Suppressor macrophage treated with lipopolysaccharide for 1 hour (primary cell): Measurements from ENCODE around the gene EVC.
"Not testable (repeated sequence)": the region's sequence is repeated elsewhere in the genome, so short reads cannot be mapped to it uniquely, and the experiment has no call there.

ENCODE experiments used
- DNase-seq, 3 donors: peaks; one replicate each; pipeline ENCODE4 v3.0.0-alpha.2; 2020 to 2022

Gene EVC

DNA sequence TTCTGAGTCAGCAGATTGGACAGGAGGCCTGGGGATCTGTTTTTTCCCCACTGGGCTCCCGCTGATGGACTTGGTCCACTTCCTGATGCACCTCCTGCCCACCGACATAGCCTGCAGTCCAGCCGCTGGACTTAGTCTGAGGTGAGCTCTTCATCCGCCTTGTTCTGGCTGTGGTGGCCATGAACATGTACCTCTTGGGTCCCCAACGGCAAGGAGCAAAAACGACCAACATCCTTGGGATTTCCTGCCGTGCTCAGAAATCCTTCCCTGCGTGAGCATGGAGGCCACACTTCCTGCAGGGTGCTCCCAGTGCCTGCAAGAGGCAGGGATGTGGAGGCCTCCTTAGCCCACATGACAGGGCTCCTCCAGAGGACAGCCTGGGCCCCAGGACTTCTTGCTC lies 105.1 kb downstream of the EVC start:
- DNase-seq = no peak

DNA sequence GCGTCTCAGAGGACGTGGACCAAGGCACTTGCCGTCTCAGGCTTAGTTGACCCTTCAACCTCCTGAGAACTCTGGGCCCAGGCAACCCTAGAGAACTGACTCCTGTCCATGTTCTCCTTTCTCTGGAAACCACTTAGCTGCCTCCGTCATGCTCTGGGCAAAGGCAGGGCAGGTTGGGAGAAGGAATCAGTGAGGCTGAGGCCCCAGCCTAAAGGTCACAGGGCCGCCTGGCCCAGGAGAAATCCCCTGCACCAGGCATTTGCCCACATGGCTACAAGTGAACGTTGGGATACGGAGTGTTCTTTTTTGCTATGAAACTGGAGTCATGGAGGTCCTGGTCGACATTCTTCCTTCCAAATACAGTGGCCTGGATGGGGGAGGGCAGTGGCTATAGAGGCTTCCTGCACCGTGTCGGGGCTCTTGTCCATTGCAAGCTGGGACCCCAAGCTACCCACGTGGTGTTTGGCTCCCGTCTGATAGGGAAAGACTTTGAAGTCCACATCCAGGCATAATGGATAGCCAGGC lies 105.9 kb downstream of the EVC start:
- DNase-seq = no peak

DNA sequence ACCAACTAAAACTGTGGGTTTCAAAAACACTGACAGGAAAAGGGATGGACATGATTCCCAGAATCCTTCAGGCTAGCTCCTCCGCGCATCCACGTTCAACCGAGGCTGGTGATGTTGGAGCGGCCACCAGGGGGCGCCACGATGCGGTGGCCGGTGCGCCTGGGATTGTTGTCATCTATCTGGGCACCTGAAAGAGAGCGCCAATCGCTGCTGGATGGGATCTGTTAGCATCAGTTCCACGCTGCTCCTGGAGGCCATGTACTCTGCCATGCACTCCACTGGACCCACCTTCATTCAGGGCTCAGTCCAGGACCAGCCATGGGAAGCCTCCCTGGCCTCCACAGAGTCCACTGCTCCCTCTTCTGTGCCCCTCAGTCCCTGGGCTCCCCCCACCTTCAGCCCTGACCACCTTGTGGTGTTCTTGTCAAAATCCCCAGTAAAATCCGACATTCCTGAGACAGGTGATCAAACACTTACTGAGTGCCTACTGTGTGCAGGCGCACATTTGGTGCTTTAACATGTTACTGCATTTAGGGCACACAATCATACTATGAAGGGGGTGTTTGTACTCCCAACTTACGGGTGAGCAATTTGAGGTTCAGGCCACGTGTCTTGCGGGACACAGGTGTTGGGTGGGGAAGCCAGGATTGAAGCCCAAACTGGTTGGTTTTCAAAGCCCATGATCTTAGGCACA lies 110.8 kb downstream of the EVC start:
- peak in 2 of 3 donors; percentile 5 to 19 for DNase-seq

DNA sequence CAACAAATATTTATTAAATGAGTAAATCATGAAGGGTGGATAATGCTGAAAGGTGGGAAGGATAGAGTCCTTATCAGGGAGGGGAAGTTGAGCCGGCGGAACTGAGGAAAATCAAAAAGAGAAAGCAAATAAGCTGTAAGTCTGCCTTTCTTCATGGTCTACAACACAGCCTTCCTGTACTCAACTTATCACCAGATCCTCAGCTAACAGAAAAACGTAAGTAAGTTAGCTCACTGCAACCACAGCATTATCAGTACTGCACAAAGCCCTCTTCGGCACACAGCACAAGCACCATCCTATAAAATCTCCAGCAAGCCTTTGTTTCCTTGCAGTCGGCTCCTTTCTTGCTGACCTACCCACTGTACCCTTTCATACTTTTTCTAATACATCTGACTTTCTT lies 111.6 kb downstream of the EVC start:
- no peak for DNase-seq

DNA sequence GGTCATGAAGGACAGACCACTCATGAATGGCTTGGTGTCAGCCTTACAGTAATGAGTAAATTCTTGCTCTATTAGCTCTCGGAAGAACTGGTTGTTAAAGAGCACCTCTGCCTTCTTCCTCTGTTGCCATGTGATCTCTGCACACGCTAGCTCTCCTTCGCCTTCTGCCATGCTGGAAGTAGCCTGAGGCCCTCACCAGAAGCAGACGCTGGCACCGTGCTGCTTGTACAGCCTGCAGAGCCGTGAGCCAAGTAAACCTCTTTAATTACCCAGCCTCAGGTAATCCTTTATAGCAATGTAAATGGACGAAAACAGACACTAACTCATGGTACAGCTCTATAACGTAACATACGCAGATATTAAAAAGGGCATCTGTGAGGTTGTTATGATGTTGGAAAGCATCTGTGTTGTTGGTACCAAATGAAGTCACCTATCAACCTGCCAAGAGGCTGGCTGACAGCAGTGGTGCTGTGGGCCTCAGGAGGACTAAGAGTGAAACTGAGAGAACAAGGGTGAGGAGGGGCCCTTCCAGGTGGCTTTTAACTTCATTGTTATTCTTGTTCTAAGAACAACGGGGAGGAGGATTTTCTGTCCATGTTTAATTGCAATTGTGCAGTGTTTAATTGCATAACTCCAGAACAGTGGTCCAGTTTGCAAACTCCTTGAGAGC lies 112.7 kb downstream of the EVC start:
- DNase-seq = no peak

DNA sequence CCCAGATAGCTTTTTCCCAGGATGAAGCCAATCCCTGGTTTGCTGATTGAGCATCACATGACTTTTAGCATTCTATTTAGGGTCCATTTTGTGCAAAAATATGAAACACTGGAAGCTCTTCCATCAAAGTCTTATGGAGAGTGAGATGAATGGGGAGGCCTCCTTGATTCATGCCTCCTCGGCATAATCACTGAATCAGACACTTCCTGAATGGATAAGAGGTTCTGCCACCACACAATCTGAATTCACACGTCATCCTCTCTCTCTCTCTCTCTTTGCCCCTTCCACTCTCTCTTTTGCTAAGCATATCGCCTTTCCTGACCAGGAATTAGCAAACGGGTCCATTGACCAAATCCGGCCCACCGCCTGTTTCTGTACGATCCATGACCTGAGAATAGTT lies 113.2 kb downstream of the EVC start:
- no peak for DNase-seq

DNA sequence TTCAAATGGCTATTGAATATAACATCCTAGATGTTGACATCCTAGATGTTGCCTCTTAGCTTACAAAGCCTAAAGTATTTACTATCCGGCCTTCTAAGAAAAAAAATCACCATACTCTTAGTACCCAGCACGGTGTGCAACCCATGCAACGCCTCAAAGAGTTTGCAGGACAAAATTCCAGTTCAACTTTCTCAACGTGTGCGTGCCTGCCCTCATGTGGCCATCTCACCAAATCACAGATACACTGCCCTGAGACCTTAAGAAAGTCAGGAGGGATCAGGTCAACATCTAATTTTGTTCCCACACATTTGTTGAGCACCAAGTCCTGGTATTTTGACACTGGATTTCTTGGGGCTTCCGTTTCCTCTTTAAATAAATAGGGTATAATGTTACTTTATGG lies 113.6 kb downstream of the EVC start:
- DNase-seq = peak; percentile 18 to 34 (median 30)

DNA sequence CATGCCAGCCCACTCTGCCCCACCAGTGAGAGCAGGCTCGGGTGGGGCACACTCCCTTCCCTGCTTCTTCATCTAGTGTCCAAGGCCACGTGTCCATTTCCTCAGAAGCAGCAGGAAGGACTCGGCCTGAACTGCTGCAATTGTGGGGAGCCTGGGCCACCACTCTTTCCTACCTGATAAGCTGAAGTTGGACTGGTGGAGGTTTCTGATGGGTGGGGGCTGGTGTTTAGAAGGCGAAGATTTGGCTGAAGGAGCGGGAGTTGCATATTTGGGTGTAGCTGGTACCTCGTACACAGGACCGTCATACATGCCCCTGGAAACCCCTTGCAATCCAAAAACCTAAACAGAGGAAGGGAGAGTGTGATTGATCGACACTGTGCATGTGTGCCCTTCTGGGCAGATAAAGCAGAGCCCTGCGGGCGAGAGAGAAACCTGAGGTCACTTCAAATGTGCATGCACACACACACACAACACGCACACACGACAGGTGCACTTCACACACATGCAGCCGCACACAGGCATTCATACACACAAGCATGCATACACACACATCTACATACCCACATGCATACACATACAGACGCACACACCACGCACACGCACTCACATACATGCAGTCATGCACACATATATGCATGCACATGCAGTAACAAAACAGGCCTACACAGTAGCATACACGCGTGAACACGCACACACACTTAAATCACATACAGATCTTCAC lies 114.5 kb downstream of the EVC start:
- DNase-seq = no peak

DNA sequence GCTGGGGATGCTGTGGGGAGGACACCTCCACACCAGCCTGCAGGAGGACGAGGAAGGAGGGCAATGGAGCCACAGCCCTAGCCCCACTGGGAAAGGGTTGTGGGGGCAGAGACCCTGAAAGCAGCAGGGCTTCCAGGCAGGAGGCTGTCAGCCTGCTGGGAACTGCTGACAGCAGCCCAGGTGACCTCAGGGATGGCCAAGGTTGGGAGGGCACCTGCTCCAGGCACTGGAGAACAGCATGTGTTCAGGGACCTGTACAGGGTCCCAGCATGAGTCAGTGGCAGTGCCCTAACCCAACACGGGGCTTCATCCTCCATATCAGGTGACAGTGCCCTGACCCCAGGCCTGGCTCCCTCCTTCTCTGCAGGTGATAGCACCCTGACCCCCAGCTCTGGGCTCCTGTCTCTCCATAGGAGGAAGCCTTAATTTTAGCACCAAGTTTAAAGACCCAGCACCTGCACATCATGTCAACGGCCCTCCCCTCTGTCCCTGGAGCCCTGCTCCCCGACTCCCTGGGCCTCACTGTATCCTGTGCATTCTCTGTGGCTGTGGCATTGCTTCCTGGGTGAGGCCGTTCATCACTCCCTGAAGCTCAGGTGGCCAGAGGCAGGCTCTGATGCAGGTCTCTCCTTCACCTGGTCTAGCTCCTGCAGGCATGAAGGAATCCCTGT lies 115.6 kb downstream of the EVC start:
- DNase-seq = no peak

DNA sequence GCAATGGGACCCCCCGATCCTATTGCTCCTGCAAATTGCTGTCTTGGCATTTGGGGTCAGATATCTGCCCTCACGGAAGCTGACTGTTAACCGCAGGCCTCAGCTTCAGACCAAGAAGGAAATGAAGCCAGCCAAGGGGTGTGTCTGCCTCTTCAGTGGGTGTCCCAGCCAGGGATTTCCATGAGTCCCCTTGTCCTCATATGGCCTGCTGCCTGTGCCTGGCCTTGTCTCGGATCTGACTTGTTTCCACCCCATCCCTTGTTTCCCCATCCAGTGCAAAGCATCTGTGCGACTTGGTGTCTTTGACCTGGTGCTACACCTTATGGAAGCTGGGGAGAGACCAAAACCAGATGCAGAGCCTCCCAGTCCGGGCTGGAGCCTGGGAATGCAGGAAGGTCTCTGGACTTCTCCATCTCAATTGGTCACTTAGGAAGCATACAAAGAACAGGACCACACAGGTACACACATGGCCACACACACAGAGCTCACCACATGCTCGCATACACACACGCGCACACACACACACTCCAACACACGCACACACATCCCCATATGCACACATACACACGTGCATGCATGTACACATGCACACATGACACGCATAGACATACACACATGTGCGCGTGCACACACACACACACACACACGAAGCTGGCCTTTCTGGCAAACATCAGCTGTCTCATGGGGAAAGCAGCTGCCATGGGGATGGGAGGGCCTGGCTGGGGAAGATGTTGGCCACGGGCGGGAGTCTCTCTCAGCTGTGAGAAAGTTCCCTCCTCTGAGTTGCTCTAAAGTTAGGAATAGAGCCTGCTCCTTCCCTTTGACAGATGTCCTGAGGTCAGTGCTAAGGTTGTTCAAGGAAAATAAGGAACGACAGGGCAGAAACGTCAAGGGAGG lies 116.4 kb downstream of the EVC start:
- peak; percentile 40 to 55 (median 52) for DNase-seq

DNA sequence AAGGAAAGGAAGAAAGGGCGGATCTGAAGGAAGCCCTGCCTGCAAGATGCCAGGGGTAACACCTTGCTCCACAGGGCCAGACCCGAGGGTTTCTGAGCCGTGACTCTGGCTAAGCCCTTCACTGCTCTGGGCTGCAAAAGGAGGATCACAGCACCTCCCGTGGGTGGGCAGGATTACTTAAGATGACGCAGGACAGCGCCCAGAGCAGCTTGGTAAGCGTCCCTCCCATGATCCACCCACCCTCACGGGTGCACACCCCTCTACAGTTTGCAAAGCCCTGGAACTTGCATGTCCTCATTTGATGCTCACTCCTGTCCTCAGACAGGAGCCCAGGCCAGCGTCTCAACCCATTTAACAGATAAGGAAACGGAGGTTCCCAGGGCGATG lies 117.0 kb downstream of the EVC start:
- DNase-seq = peak; percentile 10 to 25 (median 13)

DNA sequence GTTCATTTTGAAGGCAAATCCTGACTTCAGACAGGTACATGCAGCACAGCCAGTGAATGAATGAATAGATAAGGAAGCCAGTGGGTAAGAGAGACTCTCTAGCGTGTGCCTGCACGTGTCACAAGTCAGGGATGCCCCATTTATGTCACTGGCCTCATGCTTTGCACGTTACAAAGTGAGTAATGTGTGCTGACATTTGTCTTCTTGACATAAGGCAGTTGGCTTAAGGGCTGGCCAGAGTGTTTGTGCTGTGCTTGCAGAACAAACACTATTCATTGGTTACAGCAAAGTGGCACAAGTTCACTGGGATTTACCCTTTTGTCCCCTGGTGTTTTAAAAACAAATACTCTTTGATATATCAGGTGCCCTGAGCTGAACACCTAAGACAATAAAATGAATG lies 125.9 kb downstream of the EVC start:
- no peak for DNase-seq

DNA sequence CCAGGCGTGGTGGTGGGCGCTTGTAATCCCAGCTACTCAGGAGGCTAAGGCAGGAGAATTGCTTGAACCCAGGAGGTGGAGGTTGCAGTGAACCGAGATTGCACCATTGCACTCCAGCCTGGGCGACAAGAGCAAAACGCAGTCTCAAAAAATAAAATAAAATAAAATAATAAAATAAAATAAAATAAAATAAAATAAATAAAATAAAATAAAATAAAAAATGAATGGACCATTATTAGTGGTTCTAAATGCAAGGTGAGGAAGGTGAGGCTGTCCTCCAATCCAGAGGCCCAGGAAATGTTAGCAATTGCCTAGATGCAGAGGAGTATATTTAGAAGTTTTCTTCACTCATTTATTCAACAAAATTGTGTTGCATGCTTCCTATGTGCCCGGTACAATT lies 126.5 kb downstream of the EVC start:
- not testable (repeated sequence) for DNase-seq

DNA sequence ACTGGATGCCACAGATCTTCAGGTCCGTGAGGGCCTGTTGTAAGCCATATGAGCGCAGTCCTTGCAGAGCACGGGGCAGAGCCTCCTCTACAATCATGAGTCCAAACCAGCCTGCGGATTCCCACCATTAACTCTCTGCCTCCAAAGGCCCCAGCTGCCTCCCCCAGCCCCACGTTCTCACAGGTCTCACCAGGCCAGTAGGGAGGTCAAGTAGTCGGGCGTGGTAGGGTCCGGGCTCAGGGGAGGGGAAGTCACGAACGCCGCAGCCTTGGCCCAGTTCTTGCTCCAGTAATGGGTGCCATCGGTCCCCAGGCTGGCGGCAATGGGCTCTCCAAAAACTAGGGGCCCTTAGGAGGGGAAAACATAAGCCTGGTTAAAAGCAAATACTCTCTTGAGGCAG lies 128.3 kb downstream of the EVC start:
- DNase-seq = no peak

DNA sequence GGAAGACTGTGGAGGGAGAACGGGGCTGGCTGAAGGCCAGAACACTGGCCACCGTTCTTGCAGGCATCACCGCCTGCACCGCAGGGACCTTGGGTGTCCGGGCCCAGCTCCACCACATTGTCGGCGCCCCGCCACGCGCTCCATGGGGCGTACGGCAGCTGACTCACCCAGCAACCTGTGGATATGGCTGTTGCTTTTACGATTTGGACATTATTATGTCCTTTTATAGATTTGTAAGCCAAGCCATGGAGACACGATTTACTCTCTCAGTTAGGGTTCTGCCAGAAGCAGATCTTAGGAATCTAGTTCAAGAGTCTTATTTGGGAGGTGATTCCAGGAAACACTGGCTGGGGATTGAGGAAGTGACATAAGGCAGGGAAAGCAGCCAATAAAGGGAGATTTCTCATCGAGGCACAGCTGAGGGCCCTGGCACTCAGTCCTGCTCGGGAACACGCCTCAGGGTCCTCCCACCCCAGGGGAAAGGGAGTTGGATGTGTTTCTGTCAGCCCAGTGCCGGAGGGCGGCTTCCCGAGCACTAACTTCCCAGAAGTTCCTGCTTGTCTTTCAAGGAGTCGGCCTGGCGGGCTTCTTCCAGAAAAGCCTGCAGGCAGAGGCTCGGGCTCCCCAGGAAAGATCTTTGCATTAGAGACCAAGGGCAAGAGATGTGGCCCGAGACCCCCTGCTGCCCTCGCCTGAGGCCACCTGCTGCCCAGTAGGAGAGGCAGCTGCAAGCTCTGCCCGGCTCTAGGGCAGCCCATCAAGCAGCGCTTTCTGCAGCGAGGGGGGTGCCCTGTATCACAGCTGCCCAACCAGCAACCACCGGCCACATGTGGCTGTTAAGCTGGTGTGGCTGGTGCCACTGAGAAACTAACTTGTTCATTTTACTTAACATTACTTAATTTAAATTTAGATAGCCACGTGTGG lies 129.0 kb downstream of the EVC start:
- no peak for DNase-seq

DNA sequence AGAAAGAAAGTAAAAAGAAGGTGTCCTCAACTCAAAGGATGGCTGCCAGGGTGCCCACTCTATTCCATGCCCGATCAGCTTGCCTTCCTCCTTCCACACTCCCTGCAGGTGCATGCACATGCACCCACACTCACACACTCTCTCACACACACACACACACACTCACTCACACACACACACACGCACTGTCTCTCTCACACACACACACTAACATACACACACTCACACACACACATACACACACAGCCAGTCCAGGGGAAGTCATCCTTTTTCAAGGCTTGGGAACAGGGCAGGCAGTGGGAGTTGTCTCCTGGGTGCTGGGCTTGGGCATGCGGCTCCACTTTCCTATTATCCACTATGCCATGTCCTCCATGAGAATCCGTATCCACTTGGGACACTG lies 131.5 kb downstream of the EVC start:
- no peak for DNase-seq

DNA sequence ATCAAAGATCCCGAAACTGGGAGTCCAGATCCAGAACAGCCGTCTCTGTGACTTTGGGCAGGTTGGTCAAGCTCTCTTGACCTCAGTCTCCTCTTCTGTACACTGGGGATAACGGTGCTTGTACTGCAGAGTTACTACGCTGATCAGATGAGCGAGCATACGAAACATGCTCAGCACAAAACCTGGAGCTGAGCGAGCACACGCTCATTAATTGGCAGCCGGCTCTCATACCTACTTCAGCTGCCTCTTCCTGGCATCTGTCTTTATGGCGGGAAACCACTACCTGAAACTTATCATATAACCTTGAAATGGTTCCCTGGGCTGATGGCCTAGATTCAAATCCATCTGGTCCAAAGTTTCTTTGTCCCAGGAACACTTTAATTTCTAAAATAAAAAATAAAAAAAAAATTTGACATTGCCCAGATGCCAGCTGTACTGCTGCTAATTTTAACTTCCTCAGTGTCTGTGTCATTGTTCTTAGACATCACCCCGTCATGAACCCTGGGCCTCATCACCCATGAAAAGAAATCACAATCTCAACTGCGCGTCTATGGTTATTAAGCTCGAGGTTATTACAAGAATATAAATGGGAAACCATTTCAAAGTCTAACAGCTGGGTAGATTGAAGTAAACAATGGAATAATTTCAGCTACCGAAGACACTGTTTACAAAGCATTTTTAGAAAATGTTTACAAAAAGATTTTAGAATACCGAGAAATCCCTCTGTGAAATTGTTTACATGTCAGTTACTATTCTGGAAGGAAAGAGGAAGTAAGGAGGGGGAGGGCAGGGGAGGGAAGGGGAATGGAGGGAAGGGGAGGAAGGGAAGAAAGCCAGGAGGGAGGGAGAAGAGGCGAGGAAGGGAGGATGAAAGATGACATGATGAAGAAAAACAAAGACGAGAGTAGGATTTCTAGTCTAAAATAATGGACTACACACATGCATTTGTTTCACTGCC lies 132.9 kb downstream of the EVC start:
- peak in 1 of 3 donors; percentile 17 for DNase-seq

DNA sequence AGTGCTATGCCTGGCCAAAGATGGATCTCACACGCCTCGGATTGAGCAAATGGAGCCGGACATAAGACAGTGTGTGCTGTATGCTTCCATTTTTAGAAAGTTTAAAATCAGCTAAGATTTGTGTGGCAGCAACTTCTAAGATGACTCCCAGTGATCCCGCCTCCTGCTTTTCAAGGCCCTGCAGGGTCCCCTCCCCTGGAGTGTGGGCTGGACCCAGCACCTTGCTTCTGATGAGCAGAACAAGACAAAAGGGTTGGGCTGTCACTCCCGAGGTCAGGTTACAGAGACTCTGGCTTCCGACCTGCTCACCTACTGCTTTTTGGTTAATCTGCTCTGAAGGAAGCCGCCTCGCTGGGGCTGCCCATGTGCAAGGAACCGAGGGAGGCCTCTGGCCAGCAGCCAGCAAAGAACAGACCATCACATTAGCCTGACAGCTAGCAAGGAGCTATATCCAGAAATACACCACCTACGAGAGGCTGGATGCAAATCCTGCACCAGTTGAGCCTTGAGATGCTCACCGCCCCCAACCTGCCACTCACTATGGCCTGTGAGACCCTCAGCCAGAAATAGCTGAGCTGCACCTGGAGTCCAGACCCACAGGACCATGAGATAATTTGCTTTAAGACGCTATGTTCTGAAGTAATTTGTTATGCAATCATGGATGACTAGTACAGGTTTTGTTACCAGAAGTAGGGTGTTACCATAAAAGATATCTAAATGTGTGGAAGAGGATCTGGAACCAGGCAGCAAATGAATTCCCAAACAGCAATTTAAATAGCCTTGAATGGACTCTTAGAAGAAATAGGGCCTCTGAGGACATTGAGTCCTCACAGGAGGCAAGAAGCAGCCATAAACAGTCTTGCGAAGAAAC lies 134.3 kb downstream of the EVC start:
- DNase-seq = no peak
